ENCODE measurements around the gene CNTN1.
"Not testable (repeated sequence)": the region's sequence is repeated elsewhere in the genome, so short reads cannot be mapped to it uniquely, and the experiment has no call there.

Gene CNTN1

DNA sequence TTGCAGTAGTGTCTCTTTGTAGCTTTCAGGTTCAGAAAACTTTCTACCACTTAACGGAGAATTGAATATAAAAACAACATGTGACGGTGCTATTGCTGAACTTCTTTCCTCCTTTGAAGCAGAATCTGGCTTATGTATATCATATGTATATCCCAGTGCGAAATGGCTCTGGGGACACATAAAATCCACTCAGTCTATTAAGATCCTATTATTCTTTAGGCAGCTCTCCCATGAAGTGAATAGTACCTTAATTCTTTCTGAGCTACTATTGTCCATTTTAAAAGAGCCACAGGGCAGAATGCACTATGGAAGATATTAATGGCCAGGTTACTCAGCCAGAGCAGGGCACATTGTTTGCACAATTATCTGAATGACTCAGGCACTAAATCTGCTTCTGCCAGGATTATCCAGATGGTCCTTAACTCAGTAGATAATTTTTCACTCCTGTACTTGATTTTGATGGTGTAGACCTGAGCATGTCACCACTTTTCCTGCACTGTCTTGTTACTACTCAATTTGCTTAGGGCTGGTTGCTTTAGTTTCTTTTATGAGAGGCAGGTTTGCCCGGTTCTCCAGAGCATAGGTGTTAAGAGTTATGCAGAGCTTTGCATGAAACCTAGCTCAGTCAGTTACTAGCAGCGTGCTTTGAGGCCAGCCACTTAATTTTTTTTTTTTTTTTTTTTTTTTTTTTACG lies 5.5 kb downstream of the CNTN1 start:
- in situ Hi-C loops (cut with MboI; ENCODE audit: low sequenced_read_pairs) = no loop called here

DNA sequence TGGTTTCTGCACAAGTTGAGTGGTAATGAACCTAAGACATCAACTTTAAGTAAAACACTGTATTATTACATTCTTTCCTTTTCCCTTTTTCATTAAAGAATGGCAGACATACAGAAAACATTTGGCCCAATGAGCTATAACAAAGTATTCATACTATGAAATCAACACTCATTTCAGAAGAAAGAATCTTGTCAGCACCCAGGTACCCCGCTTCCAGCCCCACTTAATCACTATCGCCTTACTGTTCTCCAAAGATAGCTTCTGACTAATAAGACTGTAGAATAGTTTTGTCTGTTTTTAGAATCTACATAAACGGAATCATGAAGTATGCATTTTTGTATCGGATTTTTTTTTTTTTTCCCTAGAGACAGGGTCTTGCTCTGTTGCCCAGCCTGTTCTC lies 9.5 kb downstream of the CNTN1 start:
- in situ Hi-C loops (cut with MboI; ENCODE audit: low sequenced_read_pairs) = no loop called here

DNA sequence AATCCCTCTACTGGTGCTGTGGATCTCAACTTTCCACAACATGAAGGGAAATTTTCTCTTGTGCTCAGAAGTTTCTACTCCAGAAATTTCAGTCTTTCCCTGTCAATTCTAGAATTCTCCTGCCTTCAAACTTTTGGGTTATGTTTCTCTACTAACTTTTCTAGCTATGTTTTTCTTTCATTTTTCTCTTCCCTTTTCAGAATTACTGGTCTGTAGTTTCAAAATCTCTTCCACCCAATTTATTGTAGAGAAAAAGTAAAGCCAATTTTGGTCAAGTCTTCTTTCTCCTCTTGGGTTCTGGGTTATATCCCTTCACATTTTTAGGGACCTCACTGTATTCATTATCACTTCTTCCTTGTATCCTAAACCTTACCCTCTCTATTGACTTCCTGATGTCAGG lies 18.9 kb downstream of the CNTN1 start:
- in situ Hi-C loops (cut with MboI; ENCODE audit: low sequenced_read_pairs) = no loop called here

DNA sequence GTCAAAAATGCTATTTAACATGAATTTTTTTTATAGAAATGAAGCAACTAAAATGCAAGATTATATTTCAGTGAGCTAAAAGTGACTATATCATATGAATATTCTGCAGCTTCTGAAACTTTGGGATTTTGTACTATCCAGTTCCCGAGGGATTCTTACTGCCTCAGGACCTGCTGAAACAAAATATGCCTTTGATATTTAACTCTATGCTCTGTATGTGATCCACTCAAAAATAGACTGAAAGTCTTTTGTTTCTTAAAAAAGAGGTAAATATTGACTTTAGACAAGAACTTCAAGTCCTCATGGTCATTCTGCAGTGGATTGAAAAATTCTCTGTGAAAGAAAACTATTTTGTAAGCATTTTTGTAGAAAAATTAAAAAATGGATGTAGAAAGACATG lies 22.4 kb downstream of the CNTN1 start:
- in situ Hi-C loops (cut with MboI; ENCODE audit: low sequenced_read_pairs) = no loop called here

DNA sequence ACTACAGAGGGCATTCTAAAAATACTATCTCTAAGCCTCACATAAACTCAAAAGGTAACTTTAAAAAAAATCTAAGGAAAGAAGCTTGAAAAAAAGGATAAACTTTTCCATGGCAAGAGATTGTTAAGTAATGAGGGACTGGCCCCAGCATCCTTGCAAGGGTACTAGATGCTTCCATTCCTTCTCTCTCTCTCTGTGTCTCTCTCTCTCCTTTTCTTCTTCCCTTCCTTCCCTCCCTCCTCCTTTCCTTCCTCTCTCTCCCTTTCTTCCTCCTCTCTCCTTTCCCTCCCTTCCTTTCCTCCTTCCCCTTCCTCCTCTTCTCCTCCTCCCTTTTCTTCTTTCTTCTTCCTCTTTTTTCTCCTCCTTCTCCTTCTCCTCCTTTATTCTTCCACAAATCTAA lies 23.8 kb downstream of the CNTN1 start:
- in situ Hi-C loops (cut with MboI; ENCODE audit: low sequenced_read_pairs) = no loop called here

DNA sequence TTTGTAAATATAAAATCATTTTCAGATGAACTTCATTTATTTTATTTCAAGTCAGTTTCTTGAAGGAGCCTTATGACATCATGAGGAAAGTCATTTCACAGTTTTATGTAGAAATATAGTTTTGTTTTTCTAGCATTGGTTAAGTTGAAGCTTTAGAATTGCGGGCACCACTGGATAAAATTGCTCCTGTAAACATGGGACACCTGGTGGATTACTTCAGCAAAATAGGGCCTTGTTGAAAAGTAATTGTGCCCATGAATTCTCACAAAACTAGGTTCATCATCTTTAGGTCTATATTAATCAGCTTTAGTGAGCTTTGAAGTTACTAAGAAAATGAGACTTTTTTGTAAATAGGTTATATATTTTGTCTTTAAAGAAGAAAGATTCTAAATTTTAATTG lies 25.3 kb downstream of the CNTN1 start:
- in situ Hi-C loops (cut with MboI; ENCODE audit: low sequenced_read_pairs) = no loop called here

DNA sequence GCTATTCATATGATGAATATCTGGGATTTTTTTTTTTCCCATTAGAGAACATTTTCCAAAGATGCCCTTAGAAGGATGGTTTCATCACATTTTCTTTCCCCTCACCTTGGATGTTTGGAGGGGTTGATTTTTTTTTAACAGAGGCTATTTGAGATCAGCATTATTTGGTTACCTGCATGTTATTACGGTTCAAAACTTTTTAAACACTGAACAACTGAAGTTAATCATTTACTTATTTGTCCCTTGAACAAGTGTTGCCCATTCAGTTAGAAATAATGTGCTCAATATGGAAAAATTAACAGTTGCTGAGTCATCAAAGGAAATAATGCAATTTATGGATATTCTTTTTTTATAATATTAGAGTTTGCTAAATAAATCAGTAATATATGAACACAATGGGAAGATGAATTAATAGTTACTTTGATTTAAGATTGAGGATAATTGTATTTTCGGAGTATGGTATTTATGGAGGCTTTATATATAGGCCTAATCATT lies 26.7 kb downstream of the CNTN1 start:
- in situ Hi-C loops (cut with MboI; ENCODE audit: low sequenced_read_pairs) = no loop called here

DNA sequence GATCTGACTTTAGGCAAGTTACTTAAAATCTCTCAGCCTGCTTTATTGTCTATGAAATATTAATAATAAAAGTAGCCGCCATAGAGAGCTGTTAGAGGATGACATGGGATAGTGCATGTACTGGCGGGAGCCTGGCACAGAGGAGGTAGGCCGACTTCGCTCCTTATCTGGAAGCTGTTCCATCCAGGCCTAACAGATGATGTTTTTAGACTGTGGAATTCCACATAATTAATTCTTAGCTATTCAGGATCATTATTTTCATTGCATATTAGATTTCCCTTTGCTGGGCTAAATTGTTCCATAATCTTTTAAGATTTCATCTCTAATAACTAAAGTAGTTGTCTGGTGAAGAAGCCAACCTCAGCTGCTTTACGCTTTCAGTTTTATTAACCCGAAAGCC lies 30.8 kb downstream of the CNTN1 start:
- in situ Hi-C loops (cut with MboI; ENCODE audit: low sequenced_read_pairs) = no loop called here

DNA sequence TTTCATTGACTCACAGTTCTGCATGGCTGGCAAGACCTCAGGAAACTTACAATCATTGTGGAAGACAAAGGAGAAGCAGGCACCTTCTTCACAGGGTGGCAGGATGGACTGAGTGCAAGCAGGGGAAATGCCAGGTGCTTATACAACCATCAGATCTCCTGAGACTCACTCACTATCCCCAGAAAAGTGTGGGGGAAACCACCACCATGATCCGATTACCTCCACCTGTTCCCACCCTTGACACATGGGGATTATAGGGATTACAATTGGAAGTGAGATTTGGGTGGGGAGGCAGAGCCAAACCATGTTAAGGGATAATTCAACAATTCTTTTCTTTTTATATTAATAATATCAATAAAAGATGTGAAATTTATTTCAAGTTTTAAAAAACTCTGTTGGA lies 34.1 kb downstream of the CNTN1 start:
- in situ Hi-C loops (cut with MboI; ENCODE audit: low sequenced_read_pairs) = no loop called here

DNA sequence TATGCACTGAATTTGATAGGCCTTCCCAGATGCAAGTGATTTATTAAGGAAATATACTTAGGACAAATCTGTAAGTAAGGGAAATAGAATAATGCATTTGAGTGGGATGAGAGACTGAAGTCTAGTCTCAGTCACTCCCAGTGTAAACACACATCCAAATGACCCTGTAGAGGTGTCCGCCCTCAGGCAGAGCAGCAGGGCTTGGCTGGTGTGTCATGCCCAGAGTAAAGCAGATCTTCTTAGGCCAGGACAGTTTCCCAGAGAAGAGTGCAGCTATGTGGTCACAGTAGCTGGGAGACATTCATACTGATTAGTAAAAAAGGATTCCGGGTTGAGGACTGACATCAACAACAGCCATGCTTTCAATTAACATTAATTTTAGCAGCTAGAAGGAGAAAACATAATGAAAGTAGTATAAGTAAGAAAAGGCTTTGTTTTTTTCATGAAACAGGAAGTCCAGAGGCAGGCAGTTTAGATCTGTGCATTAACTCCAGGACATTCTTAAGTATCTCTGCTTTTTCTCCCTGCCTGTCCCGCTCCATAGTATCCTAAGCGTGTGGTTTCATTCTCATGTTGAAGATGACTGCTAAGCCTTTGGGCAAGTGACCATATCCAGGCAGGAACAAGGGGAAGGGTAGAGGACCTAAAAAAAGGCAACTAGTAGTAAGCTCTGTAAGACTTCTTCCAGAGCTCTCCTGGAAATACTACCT lies 35.7 kb downstream of the CNTN1 start:
- in situ Hi-C loops (cut with MboI; ENCODE audit: low sequenced_read_pairs) = no loop called here

DNA sequence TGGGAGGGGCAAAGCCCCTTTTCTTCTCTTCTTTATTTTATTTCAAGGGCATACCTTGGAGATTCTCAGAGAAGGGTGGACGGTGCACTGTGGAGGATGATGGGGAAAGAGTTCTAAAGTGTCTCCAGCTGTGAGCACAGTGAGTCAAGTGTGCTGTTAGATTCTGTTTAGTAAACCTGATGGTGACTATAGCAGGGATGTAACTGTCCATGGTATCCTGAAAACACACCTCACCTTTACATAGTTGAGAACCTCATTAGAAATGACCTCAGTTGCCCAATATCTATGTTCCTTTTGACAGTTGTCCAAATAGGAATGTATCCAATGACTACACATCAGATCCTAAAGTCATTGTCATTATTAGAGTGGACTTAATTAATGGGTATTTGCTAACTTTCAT lies 38.0 kb downstream of the CNTN1 start:
- in situ Hi-C loops (cut with MboI; ENCODE audit: low sequenced_read_pairs) = no loop called here

DNA sequence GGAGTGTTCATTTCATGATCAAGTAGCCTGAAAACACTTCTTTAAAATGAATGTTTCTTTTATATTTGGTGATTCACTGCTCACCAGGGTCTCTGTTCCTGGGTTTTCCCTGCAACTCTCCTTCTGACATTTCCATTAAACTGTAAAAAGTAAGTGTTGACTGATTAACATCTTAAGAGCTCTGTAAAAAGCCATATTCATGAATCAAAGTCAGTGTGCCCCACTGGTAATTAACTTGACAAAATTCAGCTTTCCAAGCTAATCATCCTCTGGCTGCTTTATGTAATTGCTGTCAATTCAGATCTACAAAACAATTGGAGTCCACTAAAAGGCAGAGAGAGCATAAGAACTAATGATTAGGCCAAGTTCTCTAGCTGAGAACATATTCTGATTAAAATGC lies 41.6 kb downstream of the CNTN1 start:
- in situ Hi-C loops (cut with MboI; ENCODE audit: low sequenced_read_pairs) = no loop called here

DNA sequence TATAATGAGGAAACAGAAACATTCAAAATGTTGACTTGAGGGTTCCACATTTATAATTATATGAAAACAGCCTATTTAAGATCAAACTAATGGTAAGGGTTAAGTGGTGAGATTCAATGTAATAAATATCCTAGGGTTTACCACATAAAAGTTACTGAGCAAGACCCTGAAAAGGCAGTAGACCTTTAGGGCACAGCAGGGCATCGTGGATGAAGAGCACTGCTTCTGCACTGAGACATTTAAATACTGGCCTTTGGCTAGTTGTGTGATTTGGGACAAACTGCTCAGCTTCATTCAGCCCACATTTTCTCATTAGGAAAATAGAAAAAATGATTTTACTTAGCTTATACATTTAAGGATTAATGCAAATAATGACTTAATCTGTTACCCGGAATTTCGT lies 42.0 kb downstream of the CNTN1 start:
- in situ Hi-C loops (cut with MboI; ENCODE audit: low sequenced_read_pairs) = no loop called here

DNA sequence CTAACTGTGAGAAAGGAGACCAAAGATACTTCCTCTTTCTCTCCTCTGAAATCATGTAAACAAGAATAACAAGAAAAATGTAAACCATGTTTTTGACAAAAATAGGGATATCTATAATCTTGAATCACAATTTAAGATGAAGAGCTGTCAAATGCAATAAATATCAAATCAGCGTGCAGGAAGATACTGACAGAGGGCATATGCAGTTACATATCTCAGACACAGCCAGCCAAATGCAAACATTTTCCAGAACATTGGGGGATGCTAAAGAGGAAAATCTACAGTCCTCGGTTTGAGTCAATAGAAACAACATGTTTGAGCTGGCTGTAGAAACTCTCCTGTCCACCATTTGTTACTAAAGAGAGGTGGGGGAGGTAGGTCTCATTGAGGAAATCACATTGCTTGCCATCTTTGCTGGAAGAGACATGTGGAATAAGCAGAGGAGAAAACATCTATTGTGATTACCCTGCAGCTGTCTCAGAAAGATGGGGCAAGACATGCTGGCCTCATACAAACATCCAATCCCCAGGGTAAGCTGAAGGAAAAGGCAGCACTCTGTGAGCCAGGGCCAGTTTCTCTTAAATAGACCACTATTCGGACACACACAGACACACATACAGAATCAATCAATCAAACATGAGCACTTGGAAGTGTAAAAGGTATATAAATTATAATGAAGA lies 43.5 kb downstream of the CNTN1 start:
- in situ Hi-C loops (cut with MboI; ENCODE audit: low sequenced_read_pairs) = no loop called here

DNA sequence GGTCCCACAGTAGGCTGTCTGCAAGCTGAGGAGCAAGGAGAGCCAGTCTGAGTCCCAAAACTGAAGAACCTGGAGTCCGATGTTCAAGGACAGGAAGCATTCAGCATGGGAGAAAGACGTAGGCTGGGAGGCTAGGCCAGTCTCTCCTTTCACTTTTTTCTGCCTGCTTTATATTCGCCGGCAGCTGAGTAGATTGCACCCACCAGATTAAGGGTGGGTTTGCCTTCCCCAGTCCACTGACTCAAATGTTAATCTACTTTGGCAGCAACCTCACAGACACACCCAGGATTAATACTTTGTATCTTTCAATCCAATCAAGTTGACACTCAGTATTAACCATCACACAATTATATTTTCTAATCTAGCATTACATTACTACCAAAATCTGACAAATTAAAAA lies 45.2 kb downstream of the CNTN1 start:
- in situ Hi-C loops (cut with MboI; ENCODE audit: low sequenced_read_pairs) = not testable (repeated sequence)

DNA sequence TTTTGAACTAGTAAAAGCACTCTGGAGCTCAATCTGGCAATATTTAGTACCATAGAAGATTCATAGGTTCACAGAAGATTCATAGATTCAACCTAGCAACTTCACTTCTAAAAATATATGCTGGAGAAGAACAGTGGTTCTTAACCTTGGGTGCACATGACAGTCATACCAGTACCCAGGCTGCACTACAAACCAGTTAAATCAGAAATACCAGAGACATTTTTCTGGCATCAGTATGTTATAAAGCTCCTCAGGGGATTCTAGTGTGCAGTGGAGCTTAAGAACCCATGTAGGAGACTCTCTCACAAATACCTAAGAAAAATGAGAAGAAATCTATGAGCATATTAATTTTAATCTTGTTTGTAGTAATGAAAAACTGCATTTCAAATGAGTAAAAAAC lies 46.6 kb downstream of the CNTN1 start:
- in situ Hi-C loops (cut with MboI; ENCODE audit: low sequenced_read_pairs) = no loop called here

DNA sequence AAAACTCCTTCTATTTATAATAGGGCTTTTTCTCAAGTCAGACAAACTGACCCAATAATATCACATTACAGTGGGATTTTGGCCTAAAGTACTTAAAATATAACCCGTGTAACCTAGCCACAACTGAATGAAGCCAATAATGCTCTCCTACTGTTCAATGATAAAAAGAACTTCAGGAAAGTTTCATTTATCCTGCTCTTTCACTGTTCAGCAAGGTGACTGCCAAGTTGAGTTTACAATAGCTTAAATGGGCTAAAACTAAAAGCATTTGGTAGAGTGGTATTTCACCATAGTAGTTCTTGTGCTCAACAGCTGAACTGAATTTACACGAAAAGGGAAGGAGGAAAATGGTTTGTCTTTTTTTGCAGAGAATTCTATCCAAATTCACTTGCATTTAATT lies 49.8 kb downstream of the CNTN1 start:
- in situ Hi-C loops (cut with MboI; ENCODE audit: low sequenced_read_pairs) = no loop called here

DNA sequence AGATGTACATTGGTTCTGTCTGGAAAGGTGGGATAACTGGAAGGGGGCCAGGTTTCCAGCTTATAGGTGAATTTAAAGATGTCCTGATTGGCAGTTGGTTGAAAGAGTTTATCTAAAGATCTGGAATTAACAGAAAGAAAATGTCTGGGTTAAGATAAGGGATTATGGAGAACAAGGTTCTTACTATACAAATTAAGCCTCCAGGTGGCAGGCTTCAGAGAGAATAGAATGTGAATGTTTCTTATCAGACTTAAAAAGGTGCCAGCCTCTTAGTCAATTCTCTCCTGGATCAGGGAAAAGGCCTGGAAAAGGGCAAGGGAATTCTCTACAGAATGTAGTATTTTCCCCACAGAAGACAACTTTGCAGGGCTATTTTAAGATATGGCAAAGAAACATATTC lies 53.1 kb downstream of the CNTN1 start:
- in situ Hi-C loops (cut with MboI; ENCODE audit: low sequenced_read_pairs) = no loop called here

DNA sequence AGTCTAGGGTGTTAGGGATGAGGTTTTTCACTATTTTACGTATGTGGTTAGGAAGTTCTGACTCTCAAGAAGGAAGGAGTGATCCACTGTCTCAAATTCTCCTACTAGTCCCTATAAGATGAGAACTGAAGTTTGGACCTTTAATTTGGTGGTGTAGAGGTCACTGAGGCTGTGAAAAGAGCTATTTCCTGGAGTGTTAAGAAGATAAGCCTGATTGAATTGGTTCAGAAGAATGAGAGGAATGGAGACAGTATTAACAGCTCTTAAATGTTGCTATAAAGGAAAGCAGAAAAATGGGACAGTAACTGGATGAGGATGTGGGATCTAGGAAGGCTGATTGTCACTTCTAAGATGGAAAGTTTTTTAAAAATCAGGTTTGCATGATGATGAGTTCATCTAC lies 57.6 kb downstream of the CNTN1 start:
- in situ Hi-C loops (cut with MboI; ENCODE audit: low sequenced_read_pairs) = no loop called here

DNA sequence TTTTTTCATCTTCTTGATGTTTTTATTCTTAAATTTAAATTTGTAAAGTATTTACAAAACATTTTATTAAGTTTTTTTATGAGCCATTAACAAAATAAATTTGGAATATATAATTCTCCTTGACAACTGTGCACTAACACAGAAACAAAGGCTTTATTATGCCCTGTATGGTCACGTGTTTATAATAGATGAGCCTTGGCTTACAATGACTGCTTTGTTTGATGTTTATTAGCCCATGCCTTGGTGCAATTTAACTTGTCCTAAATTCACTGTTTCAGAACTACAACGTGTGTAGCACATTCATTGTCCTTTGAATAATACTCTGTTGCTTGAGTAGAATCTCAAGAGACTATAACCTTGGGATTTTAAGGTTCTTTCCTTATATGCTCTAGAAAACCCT lies 59.8 kb downstream of the CNTN1 start:
- in situ Hi-C loops (cut with MboI; ENCODE audit: low sequenced_read_pairs) = no loop called here

DNA sequence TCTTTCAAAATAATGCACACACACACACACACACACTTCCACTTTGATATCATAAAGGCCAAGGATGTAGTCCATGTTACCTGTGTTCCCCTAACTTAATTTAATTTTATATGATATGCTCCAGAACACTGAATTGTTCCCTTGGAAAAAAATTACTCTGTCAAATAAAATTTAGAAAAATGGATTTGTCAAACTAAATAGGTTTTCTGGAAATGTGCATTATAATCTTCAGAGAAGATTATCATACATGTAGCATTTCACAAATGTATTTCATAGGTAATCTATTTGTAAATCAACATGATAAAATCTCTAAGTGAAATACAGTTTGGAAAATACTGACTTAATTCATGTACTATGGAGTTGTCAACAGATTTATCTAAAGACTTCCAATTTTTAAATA lies 68.6 kb downstream of the CNTN1 start:
- in situ Hi-C loops (cut with MboI; ENCODE audit: low sequenced_read_pairs) = no loop called here

DNA sequence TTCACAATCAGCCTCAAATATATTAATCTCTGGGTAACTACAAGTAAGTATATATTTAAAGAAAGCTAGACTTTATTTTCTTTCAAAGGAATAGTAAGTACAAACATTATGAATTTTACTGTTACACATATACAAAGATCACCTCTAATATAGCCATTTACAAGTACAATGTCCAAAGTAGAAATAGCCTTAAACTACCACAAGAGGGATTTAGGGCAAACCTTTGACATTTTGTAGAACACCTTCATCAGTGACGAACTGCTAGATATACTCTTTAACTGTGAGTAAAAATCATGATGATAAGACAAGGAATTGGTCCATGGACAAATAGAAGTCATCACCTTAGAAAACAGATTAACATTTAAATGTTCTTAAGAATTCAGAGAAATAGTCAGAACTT lies 69.8 kb downstream of the CNTN1 start:
- in situ Hi-C loops (cut with MboI; ENCODE audit: low sequenced_read_pairs) = no loop called here

Data from HL-60/S4 treated with retinoic acid at 250 ng/mL for 4 days and 3 days (cell line).